ENCODE results near the gene RBL1.

The RBL1 gene

DNA sequence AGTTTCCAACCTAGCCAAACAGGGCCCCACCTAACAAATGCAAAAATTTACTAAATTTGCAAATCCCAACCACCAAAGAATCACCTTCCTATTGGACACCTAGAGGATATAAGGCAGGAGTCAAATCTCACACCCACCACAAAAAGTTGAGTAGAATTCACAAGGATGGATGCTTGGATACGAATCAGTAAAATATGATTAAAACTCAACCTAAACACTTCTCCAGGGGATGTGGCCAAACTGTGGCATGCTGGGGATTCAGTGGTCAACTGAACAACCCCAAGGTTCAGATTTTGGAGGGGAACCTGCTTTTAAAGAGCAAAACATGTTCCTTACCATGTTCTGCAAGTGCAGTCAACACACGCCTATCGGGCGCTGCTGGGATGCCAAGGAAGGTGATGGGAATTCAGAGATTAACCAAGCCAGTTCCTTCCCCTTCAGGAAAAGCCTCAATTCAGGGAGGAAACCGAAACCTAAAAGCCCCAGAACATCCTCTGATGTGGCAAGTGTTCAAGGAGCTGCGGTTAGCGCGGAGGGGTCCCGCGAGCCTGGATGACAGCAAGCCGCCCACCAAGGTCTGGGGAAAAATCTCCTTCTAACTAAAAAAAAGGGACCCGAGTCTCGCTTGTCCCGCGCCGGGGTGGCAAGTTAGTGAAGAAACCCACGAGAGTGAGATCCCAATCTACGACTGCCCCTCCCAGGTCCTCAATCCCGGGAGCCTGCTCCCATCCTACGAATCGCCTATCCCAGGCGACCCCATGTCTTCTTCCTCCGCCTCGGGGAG lies 145.2 kb downstream of the RBL1 start:
- DNase-seq (ENCODE audit: low read depth): no peak
